Fibroblast of the aortic adventitia (primary cell): ENCODE results near the gene STIL. TPM values are rescaled to one million over a fixed set of nuclear protein-coding genes. Genes with fewer than 3 reads are reported as not detected.

ENCODE experiments used
- DNase-seq: peaks from one replicate; pipeline ENCODE4 v3.0.0-alpha.2; 2010; ENCODE audit warnings: low read depth
- H3K4me3 ChIP-seq: 2 replicates; pipeline ENCODE4 v1.5.1; 2011; ENCODE audit warnings: low read depth, mild to moderate bottlenecking, control low read depth, low read length, moderate library complexity
- total RNA-seq: library from RNA; depleted of rRNA; stranded (reverse); fragments of >200 nt; gene quantifications from 2 replicates; pipeline ENCODE4 v1.2.3, GENCODE V29; 2012; ENCODE audit warnings: low replicate concordance
- TF ChIP-seq, protein P1 (sequence below): IDR thresholded peaks from 2 replicates; pipeline ENCODE4 v1.5.1; 2011; ENCODE audit warnings: mild to moderate bottlenecking, low read length, control low read depth, inconsistent platforms; ENCODE audit not compliant: insufficient read depth

The STIL gene
- total RNA-seq, 1 donor: 29.1 TPM

GRCh38 chr1:47229031-47229885 lies 84.7 kb downstream of the STIL start:
- TF ChIP-seq, protein P1, sequence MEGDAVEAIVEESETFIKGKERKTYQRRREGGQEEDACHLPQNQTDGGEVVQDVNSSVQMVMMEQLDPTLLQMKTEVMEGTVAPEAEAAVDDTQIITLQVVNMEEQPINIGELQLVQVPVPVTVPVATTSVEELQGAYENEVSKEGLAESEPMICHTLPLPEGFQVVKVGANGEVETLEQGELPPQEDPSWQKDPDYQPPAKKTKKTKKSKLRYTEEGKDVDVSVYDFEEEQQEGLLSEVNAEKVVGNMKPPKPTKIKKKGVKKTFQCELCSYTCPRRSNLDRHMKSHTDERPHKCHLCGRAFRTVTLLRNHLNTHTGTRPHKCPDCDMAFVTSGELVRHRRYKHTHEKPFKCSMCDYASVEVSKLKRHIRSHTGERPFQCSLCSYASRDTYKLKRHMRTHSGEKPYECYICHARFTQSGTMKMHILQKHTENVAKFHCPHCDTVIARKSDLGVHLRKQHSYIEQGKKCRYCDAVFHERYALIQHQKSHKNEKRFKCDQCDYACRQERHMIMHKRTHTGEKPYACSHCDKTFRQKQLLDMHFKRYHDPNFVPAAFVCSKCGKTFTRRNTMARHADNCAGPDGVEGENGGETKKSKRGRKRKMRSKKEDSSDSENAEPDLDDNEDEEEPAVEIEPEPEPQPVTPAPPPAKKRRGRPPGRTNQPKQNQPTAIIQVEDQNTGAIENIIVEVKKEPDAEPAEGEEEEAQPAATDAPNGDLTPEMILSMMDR: no peak
- no peak overlapping the region for H3K4me3 ChIP-seq
- DNase-seq: no peak

DNA sequence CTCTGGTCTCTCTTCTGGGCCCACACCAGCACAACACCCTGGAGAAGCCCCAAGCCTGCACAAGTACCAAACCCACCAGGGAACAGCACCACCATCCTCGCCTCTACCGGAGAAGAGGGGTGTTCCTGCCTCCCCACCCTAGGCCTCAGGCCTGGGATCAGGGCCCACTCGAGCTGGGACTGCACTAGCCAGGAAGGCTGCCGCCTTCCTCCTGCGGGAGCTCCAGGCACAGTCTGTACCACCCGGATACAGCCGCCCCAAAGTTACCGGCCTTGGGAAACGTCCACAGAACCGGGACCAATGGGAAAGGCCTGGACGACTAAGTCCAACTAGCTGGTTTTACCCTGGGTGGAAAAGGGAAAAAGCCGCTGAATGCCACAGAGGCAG lies 85.3 kb downstream of the STIL start:
- DNase-seq: no peak
- TF ChIP-seq, protein P1: no peak

DNA sequence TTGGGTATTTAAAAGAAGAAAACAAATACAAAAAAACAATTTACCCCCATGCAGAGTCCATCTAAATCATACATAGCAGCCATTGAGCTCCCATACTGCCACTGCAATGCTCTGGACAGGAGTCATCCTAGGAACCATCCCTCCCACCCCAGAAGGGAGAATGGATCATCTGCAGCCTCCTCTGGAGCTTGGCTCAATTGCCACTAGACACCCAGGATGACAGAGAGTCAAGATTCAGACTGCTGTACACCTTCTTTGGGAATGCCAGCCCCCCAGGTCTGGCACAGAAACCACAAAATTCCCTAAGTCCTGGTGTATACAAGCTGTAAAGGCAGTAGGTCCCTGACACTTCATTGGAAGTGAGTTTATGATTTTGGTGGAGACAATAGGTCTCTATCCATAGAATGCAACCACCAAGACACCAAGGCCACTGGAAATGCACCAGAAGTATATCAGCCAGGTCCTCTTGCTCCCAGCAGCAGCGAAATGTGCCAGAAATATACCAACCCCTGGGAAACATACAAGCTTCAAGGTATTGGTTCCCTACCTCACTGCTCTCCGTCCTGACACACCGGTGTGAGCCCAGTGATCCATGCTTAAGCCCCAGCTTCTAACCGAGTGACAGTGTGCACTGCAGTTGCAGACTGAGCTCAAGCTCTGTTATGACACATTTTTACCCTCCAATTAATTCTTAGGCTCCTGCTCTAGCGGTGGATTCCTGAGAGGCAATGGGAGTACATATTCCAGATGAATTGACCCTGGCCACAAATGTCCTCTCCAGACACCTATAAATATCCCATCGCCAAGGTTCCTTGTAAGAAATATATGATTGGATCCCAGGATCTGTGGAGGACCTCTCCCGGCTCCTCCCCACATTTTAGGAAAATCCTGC lies 86.4 kb downstream of the STIL start:
- no peak overlapping the region for H3K4me3 ChIP-seq
- no peak for DNase-seq
- TF ChIP-seq, protein P1: no peak

More for the DNA sequence above, 85.3 kb downstream of the STIL start:
- H3K4me3 ChIP-seq: no peak overlapping the region

DNA sequence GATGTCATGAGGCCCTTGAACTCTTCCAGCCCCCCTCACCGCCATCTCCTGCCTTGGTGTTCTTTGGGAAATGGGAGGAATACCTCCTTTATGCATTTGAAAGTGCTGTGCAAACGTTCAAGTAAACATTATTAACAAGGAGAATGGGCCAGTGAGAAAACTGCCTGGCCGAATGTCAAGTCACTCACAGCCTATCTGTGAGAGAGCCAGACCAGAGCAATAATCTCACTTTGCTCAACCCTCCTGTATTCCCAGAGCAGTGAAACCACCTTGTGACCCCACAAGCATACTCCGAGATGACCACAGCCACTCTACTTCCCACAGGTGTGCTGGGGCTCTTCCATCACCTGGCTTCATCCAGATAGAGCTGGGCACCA lies 87.1 kb downstream of the STIL start:
- TF ChIP-seq, protein P1: no peak
- no peak for DNase-seq
- no peak overlapping the region for H3K4me3 ChIP-seq

DNA sequence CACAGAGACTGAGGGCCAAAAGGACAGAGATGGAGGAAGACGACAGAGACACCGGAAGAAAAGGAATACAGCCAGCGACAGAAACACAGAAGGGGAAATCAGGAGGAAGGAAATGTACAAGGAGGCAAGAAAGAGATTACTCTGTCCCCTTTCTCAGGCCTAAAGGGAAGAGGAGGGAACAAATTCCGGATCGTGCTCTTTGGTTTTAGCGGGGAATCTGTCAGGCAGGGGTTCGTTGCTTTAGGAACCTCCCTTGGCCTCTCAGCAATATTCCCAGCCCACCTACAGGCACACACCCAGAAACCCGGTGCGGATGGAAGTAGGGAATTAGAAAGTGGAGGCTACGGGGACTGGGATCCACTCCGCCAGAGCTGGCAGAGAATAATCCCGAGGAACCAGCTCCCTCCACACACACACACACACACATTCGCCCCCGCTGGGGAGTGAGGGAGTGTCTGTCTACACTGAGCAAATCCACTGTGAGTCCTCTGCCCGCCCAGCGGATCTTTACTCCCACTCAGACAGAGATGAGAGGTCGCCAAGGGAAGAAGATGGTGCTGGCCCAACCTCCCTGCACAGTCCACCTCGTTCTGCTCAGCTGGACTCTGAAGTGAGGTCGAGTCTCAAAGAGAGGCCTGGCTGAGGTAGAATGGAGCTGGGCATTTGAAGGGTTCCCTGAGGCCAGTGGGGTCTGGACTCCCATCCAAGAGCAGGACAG lies 87.7 kb downstream of the STIL start:
- no peak for DNase-seq
- TF ChIP-seq, protein P1: no peak
- no peak overlapping the region for H3K4me3 ChIP-seq

- DNase-seq: no peak
- H3K4me3 ChIP-seq: no peak overlapping the region
- TF ChIP-seq, protein P1: no peak
Observed at GRCh38 chr1:47225430-47226100, 88.4 kb downstream of the STIL start.
